NB4 (cell line): ENCODE data around the gene ENDOV.

ENCODE experiments used
- DNase-seq: peaks from one replicate; pipeline ENCODE4 v3.0.0; 2010; ENCODE audit warnings: low read depth
- H3K4me3 ChIP-seq: one replicate; pipeline ENCODE4 v1.5.1; 2011; ENCODE audit warnings: mild to moderate bottlenecking, low read depth, low read length, moderate library complexity
- CTCF ChIP-seq: IDR thresholded peaks from one replicate; pipeline ENCODE4 v1.5.1; 2012; ENCODE audit warnings: low read depth, low read length
- MYC ChIP-seq: IDR thresholded peaks from 2 replicates; pipeline ENCODE4 v1.6.1; 2011; ENCODE audit warnings: low read depth, low read length
- POLR2A ChIP-seq: IDR thresholded peaks from 2 replicates; pipeline ENCODE4 v1.6.1; 2011; ENCODE audit warnings: mild to moderate bottlenecking; ENCODE audit not compliant: insufficient read length; ENCODE audit errors: extremely low read depth
- TF ChIP-seq, protein P1 (sequence below): IDR thresholded peaks from 2 replicates; pipeline ENCODE4 v1.6.1; 2011; ENCODE audit warnings: low read depth, low read length

Gene ENDOV

GRCh38 chr17:80472996-80473395 lies 58.0 kb downstream of the ENDOV start:
- H3K4me3 ChIP-seq: no peak overlapping the region
- TF ChIP-seq CTCF (no peak), MYC (no peak), POLR2A (no peak)
- TF ChIP-seq, protein P1, sequence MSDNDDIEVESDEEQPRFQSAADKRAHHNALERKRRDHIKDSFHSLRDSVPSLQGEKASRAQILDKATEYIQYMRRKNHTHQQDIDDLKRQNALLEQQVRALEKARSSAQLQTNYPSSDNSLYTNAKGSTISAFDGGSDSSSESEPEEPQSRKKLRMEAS: no peak
- DNase-seq: no peak

DNA sequence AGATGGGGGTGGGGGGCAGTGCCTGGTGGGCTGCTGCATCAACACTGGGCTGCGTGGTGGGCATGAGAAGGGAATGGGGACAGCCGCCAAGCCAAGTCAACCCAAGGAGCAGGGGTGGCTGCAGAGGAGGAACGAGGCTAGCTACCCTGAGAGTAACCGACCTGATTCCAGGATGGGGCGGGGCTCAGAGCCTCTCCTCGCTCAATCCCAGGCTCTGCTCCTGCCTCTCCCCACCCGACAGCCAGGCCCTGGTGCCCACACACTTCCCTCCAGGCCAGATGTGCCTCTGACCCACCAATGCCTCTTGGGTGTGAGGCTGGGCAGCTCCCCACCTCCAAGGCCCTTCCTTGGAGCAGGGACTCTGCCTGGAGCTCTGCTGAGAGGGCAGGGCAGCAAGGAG lies 58.7 kb downstream of the ENDOV start:
- TF ChIP-seq CTCF: no peak
- no peak for TF ChIP-seq MYC
- TF ChIP-seq, protein P1: no peak
- no peak for TF ChIP-seq POLR2A
- H3K4me3 ChIP-seq: no peak overlapping the region
- DNase-seq: no peak

- no peak overlapping the region for H3K4me3 ChIP-seq
- TF ChIP-seq, protein P1: peak; percentile 68
- no peak for TF ChIP-seq POLR2A
- DNase-seq: peak; percentile 52
Observed at GRCh38 chr17:80474231-80474960, 59.4 kb downstream of the ENDOV start.

DNA sequence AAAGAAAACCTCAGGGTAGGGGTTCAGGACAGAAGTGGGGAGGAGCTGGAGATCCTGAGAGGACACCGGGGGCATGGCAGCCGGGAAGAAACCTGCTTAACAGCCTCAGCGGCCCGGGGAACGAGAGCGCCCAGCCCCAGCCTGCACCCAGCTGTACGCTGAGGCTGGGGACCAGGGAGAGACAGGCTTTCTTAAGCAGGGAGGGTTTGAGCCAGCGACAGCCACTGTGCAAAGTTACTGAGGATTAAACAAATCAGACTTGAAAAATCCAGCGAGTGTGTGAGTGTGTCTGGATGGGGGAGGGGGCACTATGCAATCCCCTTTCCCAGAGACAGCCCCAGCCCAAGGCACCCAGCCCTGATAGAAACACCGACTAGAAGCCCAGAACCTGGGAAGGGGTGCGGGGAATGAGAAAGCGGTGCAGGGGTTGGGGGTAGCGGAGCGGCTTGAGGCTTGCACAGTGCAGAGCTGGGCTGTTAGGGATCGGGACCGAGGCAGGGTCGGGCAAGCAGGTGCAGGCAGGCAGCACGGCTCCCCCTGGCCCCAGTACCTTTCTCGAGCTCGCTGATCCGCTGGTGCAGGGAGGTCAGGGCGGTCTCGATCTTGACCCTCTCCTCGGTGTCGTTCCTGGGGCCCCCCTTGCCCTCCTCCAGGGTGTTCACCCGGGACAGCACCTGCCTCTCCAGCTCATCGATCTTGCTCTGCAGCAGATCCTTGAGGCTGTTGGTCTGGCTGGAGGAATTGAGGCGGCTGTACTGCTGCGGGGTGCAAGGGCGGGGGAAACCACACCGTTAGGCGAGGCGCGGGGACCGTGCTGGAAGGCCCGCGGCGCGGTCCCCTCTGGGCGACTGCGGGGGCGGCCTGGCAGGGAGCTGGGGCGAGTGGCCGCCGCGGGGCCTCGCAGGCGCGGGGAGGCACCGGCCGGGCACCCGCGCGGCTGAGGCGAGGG lies 60.3 kb downstream of the ENDOV start:
- peak; percentile 44 for DNase-seq
- H3K4me3 ChIP-seq: no peak overlapping the region
- no peak for TF ChIP-seq CTCF
- TF ChIP-seq, protein P1: no peak

DNA sequence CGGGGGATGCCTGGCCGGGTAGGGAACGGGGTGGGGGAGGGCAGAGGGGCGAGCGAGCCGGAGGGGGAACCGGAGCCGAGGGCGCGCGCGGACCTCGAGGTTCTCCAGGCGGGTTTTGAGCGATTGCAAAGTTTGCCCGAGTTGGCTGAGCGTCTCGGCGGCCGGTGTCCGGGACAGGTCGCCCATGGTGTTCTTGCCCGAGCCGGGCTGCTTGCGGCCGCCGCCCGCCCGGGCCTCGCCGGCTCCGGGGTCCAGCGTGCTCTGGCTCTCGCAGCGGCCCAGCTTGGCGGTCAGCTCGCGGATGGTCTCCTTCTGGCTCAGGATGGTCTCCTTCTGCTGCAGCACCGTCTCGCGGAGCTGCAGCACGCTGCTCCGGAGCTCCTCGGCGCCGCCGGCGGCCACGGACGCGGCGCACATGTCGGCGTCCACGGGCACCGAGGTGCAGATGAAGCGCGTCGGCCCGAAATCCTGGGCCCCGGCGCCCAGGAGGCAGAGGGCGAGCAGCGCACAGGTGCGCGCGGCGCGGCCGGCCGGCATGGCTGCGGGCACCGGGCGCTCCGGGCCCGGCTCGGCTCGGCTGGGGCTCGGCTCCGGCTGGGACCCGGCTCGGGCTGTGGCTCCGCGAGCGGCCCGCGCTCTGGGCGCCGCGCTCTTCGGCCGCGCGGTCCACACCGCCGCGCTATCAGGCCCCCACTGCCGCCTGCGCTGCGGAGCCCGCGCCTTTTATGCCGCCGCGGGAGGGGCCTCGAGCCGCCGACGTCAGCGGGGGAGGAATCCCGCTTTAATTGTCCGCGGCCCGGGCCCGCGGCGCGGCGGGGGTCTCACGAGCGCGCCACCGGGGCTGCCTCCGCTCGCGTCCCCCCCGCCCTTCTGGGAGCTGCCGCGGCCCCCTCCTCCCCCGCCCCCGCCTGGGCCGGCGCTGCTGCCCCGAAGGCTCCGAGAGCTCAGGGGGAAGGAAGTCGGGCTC lies 61.2 kb downstream of the ENDOV start, which contains the start of gene NPTX1:
NPTX1 (minus strand) TSS at position 698 of the 967 bp plus-strand sequence; CDS start at position 537, 161 bp downstream.
- H3K4me3 ChIP-seq: no peak within 1 kb of the TSS
- DNase-seq: no peak
- no peak for TF ChIP-seq CTCF
- TF ChIP-seq, protein P1: no peak
- TF ChIP-seq POLR2A: no peak
- no peak for TF ChIP-seq MYC
